ENCODE results near the gene FDXR. TPM values are rescaled to one million over a fixed set of nuclear protein-coding genes. Genes with fewer than 3 reads are reported as not detected.

FDXR gene
- total RNA-seq, 1 donor from 2014 or later: 9.0 TPM

DNA sequence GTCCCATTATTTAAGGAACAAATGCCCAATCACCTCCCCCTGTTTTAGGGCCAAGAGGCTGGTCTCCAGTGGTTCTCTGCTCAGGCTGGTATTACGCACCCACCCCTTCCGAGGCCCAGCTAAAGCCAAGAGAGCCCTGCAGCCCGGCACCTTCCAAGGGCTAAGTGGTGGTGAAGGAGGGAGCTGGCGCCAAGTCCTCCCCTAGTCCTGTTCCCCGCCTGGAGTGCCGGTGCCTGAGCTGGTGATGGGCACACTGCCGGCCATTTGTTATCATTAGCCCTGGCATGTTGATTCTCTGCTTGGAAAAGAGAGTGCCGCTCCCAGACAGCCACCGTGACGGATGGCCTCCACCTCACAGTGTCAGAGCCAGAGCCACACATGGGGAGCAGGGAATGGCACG is 45.0 kb downstream of the FDXR start:
- peaks cover 9% of the 10 kb centered on the region for H3K36me3 Mint-ChIP-seq (ENCODE audit: low read depth)
- H3K4me3 Mint-ChIP-seq (ENCODE audit: unreplicated experiment): no peak overlapping the region
- TF ChIP-seq, protein P1, sequence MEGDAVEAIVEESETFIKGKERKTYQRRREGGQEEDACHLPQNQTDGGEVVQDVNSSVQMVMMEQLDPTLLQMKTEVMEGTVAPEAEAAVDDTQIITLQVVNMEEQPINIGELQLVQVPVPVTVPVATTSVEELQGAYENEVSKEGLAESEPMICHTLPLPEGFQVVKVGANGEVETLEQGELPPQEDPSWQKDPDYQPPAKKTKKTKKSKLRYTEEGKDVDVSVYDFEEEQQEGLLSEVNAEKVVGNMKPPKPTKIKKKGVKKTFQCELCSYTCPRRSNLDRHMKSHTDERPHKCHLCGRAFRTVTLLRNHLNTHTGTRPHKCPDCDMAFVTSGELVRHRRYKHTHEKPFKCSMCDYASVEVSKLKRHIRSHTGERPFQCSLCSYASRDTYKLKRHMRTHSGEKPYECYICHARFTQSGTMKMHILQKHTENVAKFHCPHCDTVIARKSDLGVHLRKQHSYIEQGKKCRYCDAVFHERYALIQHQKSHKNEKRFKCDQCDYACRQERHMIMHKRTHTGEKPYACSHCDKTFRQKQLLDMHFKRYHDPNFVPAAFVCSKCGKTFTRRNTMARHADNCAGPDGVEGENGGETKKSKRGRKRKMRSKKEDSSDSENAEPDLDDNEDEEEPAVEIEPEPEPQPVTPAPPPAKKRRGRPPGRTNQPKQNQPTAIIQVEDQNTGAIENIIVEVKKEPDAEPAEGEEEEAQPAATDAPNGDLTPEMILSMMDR (IDR thresholded peaks at IDR 0.05): no peak
- H3K27ac Mint-ChIP-seq (ENCODE audit: unreplicated experiment): no peak overlapping the region
- no peak for DNase-seq (ENCODE audit: low spot score)
- H3K27me3 Mint-ChIP-seq (ENCODE audit: low read depth): no peaks in the 10 kb centered on the region
- H3K9me3 Mint-ChIP-seq (ENCODE audit: low read depth): no peaks in the 10 kb centered on the region
- no peaks in the 10 kb centered on the region for H3K4me1 Mint-ChIP-seq (ENCODE audit: low read depth)

DNA sequence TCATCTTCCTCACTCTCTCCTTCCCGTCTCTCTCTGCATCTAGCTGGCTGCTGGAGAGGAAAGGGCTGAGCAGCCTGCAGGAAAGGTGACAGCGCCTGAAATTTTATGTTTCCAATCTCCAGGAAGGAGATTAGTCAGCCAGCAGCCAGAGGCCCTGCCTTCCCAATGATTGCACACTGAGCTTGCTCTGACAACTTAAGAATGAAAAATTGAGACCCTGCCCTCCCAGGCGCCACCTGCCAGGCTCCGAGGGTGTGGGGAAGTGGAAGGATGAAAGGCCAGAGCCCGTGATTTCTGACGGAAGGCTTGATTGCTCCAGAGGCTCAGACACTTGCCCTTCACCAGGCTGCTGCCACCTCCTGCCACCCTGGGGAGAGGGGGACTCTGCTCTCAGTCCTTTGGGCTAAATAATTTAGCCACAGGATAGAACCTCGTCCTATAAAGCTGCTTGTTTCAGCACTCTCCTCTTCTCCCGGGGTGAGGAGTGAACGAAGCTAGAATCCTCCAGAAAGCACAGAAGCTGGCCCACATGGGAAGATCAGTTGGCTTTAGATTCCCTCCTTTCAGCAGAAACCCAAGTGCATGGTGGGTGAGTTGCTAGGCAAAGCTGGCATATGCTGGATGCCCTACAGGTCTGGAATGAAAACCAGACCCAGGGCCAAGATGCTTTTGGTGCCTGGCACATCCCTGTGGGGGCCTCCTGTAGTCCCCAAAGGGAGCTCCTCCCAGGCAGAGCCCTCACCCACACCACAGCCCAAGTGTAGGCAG is 46.7 kb downstream of the FDXR start:
- H3K27ac Mint-ChIP-seq (ENCODE audit: unreplicated experiment): no peak overlapping the region
- H3K4me1 Mint-ChIP-seq (ENCODE audit: low read depth): no peaks in the 10 kb centered on the region
- DNase-seq (ENCODE audit: low spot score): no peak
- H3K36me3 Mint-ChIP-seq (ENCODE audit: low read depth): peaks cover 9% of the 10 kb centered on the region
- TF ChIP-seq, protein P1 (IDR thresholded peaks at IDR 0.05): no peak
- H3K27me3 Mint-ChIP-seq (ENCODE audit: low read depth): no peaks in the 10 kb centered on the region
- no peak overlapping the region for H3K4me3 Mint-ChIP-seq (ENCODE audit: unreplicated experiment)
- H3K9me3 Mint-ChIP-seq (ENCODE audit: low read depth): no peaks in the 10 kb centered on the region

DNA sequence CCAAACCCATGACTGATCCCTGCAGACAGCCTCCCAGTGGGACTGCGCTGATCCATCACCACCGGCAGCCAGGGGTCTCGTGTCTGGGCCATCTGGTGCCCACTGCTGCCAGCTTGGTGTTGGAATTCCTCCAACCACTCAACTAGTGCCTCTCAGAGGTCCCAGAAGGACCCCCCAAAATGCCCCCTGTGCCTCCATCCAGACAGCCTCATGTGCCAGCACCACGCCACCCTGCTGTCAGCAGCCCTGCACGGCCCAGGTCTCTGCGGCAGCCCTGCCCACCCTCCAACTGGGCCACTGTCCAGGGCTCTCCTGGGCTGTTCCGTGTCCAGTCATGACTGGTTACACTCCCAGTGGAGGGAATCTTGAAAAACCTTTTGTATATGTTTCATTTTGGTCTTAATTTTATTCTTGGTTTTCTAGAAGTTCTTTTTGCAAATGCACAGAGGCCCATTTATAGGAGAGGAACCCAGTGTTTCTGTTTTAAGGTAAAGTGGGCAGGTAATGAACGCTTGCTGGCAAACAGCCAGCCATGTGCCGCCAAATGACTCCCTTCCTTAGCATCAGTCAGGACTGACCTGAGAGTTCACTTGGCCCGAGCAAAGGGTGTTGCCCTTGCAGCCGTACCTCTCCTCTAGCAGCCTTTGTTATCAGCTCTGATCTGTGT is 47.7 kb downstream of the FDXR start:
- H3K27ac Mint-ChIP-seq (ENCODE audit: unreplicated experiment): no peak overlapping the region
- no peaks in the 10 kb centered on the region for H3K9me3 Mint-ChIP-seq (ENCODE audit: low read depth)
- H3K27me3 Mint-ChIP-seq (ENCODE audit: low read depth): no peaks in the 10 kb centered on the region
- H3K4me1 Mint-ChIP-seq (ENCODE audit: low read depth): no peaks in the 10 kb centered on the region
- no peak overlapping the region for H3K4me3 Mint-ChIP-seq (ENCODE audit: unreplicated experiment)
- TF ChIP-seq, protein P1 (IDR thresholded peaks at IDR 0.05): no peak
- DNase-seq (ENCODE audit: low spot score): no peak
- peaks cover 4% of the 10 kb centered on the region for H3K36me3 Mint-ChIP-seq (ENCODE audit: low read depth)

DNA sequence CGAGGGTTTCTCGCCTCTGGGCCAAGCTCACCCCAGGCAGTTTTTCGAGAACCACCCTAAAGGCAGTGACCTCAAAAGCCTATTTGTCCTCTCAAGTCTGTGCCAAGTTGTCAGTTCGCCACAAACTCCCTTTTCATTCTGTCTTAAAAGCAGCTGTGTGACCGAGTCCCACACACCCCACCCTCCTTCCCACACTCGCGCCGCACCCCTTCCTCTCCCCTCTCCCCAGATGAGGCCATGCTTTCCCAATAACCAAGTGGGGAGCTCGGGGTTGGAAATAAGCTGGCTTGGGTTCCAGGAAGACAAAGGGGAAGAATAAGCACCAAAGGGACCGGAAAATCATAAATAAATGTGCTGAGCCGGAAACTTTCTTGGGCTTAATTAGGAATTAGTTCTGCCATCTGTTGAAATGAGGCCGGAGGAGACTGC is 49.8 kb downstream of the FDXR start:
- Mint-ChIP-seq H3K9me3 (ENCODE audit: low read depth) (no peaks in the 10 kb centered on the region), H3K27me3 (ENCODE audit: low read depth) (no peaks in the 10 kb centered on the region), H3K36me3 (ENCODE audit: low read depth) (peaks cover 12% of the 10 kb centered on the region), H3K27ac (ENCODE audit: unreplicated experiment) (no peak overlapping the region), H3K4me1 (ENCODE audit: low read depth) (no peaks in the 10 kb centered on the region), H3K4me3 (ENCODE audit: unreplicated experiment) (no peak overlapping the region)
- no peak for DNase-seq (ENCODE audit: low spot score)
- TF ChIP-seq, protein P1 (IDR thresholded peaks at IDR 0.05): no peak

DNA sequence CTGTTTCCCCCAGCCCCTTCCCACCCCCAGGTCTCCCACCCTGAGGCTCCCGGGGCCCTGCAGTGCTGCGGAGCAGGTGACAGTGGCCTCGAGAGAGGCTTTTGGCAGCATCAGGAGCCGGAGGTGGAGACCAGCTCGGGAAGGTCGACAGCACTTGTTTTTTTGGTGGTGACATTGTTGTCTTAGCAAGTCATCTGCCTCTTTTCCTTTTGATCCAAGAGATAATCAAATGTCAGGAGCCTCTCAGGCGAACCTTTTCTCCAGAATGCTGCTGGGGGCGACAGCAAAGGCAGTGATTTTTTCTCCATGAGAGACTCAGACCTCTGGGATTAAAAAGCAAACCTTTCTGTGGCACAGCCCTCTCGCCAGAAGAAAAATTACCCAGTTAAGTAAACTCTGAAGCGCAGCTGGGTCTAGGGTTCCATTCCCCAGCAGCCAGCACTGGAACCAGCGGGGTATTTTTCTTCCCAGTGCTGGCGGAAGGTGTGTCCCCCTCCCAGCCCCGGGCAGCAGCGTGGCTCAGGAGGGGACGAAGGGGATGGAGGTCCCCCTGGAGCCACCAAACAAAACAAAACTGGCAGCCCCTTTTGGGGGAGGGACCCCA is 50.4 kb downstream of the FDXR start:
- no peaks in the 10 kb centered on the region for H3K27me3 Mint-ChIP-seq (ENCODE audit: low read depth)

More for the DNA sequence above, 50.4 kb downstream of the FDXR start:
- TF ChIP-seq, protein P1 (IDR thresholded peaks at IDR 0.05): no peak
- no peak overlapping the region for H3K27ac Mint-ChIP-seq (ENCODE audit: unreplicated experiment)
- no peaks in the 10 kb centered on the region for H3K4me1 Mint-ChIP-seq (ENCODE audit: low read depth)
- no peak overlapping the region for H3K4me3 Mint-ChIP-seq (ENCODE audit: unreplicated experiment)
- H3K9me3 Mint-ChIP-seq (ENCODE audit: low read depth): no peaks in the 10 kb centered on the region
- DNase-seq (ENCODE audit: low spot score): no peak
- peaks cover 12% of the 10 kb centered on the region for H3K36me3 Mint-ChIP-seq (ENCODE audit: low read depth)
